ENCODE data around the gene MGA.

MGA gene

GRCh38 chr15:41659190-41659589, 1.0 kb upstream of the MGA start:
- DNase-seq = no peak

- no peak for DNase-seq
These were observed 360 bp upstream of the MGA start for GRCh38 chr15:41659855-41660234.

GRCh38 chr15:41661078-41661517, 893 bp downstream of the MGA start:
- DNase-seq = no peak

- DNase-seq = peak; percentile 57 to 64
These were observed 1.5 kb downstream of the MGA start for GRCh38 chr15:41661518-41662225.

GRCh38 chr15:41666353-41666920, 6.2 kb downstream of the MGA start:
- DNase-seq = no peak

GRCh38 chr15:41669701-41670100, 9.5 kb downstream of the MGA start:
- DNase-seq = no peak

- DNase-seq = no peak
These were observed 11.7 kb downstream of the MGA start for GRCh38 chr15:41671656-41672648.

GRCh38 chr15:41675337-41675736, 15.1 kb downstream of the MGA start:
- DNase-seq = no peak

GRCh38 chr15:41678742-41679141, 18.5 kb downstream of the MGA start:
- DNase-seq = no peak

GRCh38 chr15:41683955-41684354, 23.8 kb downstream of the MGA start:
- no peak for DNase-seq

- no peak for DNase-seq
These were observed 28.5 kb downstream of the MGA start for GRCh38 chr15:41688671-41689070.

GRCh38 chr15:41689083-41689482, 28.9 kb downstream of the MGA start:
- DNase-seq = no peak

- no peak for DNase-seq
These were observed 29.6 kb downstream of the MGA start for GRCh38 chr15:41689834-41690233.

- DNase-seq = peak in 1 of 2 donors; percentile 8
These were observed 30.4 kb downstream of the MGA start for GRCh38 chr15:41690636-41691035.

GRCh38 chr15:41691471-41691870, 31.3 kb downstream of the MGA start:
- no peak for DNase-seq

- no peak for DNase-seq
These were observed 31.8 kb downstream of the MGA start for GRCh38 chr15:41692049-41692448.

- no peak for DNase-seq
These were observed 33.6 kb downstream of the MGA start for GRCh38 chr15:41693757-41694156.

GRCh38 chr15:41695750-41696436, 35.7 kb downstream of the MGA start:
- DNase-seq = peak; percentile 9 to 16

GRCh38 chr15:41698779-41699178, 38.6 kb downstream of the MGA start:
- no peak for DNase-seq

GRCh38 chr15:41703120-41703519, 42.9 kb downstream of the MGA start:
- no peak for DNase-seq

- no peak for DNase-seq
These were observed 52.8 kb downstream of the MGA start for GRCh38 chr15:41713047-41713446.

GRCh38 chr15:41714291-41714690, 54.1 kb downstream of the MGA start:
- no peak for DNase-seq

GRCh38 chr15:41716864-41717263, 56.7 kb downstream of the MGA start:
- DNase-seq = no peak
